T-helper 1 cell (primary cell): ENCODE results near the gene RECQL5.
"Not testable (repeated sequence)": the region's sequence is repeated elsewhere in the genome, so short reads cannot be mapped to it uniquely, and the experiment has no call there.

Source experiments
- DNase-seq, 5 donors: peaks; one replicate each; pipeline ENCODE4 v3.0.0-alpha.2; 2012 to 2020

The RECQL5 gene

GRCh38 chr17:75591722-75592302 is 75.1 kb downstream of the RECQL5 start:
- no peak for DNase-seq

- no peak for DNase-seq
Observed at GRCh38 chr17:75590849-75591721, 75.9 kb downstream of the RECQL5 start.

DNA sequence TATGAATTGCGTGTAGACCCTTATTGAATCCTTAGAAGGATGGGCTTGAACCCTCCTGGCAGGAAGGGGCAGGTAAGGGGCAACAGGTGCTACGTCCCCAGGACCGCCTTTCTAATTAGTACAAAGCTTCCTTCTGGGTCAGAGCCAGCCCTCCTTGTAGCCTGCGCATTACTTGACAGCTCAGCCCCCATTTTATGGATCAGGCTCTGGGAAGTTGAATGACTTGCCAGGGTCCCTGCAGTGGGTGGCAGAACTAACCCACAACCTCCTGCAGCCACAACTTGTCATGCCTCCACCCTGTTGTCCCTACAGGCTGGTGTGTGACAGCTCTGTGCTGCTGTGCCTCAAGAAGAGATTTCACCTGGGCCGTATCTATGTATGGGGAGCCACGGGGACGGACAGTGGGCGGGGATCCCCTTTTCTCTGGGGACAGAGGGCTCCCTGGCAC is 76.6 kb downstream of the RECQL5 start:
- DNase-seq = no peak

GRCh38 chr17:75589919-75590303 is 77.0 kb downstream of the RECQL5 start:
- DNase-seq = no peak

DNA sequence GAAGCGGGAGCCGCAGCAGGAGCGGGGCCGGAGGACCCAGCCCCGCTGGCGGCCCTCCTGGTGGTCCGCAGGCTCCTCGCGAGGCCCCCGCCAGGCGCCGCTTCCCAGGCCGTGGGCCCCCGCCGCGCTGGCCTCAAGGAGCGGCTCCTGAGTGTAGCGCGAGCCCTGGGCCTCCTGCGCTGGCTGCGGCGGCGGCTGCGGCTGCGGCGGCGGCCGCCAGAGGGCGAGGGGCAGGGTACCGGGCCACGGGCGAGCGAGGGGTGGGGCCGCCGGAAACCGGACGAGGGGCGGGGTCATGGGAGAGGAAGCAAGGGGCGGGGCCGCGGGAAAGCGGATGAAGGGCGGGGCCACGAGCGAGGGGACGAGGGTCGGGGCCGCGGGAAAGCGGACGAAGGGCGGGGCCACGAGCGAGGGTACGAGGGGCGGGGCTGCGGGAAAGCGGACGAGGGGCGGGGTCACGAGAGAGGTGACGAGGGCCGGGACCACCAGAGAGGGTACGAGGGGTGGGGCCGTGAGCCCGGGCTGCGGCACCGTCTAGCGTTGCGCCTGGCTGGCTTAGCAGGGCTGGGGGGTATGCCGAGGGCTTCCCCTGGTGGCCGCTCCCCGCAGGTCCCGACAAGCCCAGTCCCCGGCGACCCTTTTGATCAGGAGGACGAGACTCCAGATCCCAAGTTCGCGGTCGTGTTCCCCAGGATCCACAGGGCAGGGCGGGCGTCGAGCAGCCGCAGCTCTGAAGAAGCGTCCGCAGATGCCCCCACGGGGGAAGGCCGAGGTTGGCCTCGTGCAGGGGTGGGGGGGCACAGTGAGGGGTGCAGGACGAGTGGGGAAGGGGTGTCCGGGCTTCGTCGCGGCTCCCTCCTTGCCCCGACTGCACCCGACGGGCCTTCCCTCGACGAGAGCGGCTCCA is 77.7 kb downstream of the RECQL5 start:
- peak; percentile 89 to 95 (median 91) for DNase-seq

GRCh38 chr17:75588596-75589011 is 78.3 kb downstream of the RECQL5 start:
- no peak for DNase-seq

DNA sequence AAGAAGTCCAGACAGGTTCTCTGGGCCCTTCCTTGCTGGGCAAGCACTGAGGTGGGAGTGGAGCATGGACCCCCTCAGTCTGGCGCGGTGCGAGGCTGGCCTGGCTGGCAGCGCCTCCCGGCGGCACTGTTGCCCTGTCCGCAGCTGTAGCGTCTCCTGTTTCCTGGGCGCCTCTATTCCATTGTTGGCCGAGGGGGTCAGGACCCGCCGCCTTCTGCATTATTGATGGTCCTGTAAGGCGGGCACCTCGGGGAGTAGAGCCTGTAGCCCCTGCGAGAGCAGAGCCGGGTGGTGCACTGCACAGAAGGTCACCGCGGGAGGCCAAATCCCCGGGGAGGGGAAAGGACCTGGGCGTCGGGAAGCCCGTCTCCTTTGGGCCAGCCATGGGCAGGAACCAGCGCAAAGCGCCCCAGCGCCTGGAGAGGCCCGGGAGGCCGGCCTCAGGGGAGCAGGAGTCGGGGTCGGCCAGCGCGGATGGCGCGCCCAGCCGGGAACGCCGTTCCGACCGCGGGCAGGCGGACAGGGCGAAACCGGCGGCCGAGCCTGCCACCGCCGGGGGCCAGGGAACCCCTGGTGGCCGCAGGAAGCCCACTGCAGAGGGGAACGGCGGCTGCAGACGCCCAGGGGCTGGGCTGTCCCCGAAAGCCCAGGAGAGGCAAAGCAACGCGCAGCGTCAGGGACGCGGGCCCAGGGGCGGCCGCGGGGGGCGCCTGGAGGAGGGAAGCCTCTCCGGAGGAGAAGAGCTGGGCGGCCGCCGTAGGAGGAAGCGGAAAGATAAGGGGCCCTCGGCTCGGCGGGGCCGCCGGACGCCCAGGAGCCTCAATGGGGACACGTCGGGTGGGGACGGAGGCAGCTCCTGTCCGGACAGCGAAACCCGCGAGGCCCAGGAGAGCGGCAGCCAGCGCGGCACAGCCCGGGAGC is 79.0 kb downstream of the RECQL5 start, which contains the start of gene MYO15B:
TSS of gene MYO15B (plus strand) at position 126 of the 921 bp plus-strand sequence. CDS start at position 384, 258 bp downstream.
- DNase-seq = peak in 4 of 5 donors; percentile 47 to 61 (median 54)

DNA sequence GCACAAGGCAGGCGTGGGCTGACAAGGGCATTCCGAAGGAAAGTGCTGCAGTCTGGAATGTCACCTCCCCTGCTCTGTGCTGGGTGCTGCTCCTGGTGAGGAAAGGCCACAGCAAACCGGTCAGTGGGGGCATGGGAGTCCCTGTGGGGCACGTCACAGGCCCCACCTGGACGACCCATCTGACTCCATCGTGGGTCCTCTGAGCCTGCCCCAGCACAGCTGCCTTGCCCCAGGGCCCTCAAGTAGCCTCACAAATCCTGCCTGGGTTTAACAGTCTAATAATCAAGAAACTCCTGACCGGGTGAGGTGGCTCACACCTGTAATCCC is 82.1 kb downstream of the RECQL5 start:
- no peak for DNase-seq

DNA sequence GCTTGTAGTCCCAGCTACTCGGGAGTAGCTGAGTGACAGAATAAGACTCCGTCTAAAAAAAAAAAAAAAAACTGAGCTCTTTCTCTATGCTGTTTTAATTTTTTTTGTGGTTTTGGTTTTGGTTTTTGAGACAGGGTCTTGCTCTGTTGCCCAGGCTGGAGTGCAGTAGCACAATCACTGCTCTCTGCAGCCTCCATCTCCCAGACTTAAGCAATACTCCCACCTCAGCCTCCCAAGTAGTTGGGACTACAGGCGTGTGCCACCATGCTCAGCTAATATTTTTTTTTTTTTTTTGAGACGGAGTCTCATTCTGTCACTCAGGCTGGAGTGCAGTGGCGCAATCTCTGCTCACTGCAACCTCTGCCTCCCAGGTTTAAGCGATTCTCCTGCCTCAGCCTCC is 83.8 kb downstream of the RECQL5 start:
- not testable (repeated sequence) for DNase-seq

DNA sequence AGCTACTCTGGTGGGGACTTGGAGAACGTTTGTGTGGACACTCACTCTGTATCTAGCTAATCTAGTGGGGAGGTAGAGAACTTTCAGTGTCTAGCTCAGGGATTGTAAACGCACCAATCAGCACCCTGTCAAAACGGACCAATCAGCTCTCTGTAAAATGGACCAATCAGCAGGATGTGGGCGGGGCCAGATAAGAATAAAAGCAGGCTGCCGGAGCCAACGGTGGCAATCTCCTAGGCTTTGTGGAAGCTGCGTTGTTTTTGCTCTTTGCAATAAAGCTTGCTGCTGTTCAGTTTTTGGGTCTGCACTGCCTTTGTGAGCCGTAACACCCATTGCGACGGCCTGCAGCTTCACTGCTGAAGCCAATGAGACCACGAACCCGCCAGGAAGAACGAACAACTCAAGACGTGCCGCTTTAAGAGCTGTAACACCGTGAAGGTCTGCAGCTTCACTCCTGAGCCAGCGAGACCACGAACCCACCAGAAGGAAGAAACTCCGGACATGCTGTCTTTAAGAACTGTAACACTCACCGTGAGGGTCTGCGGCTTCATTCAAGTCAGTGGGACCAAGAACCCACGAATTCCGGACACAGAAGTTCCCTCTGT is 85.7 kb downstream of the RECQL5 start:
- DNase-seq = peak in 2 of 5 donors; percentile 31 to 45
